GM18517 (cell line): ENCODE measurements around the gene PEAK3.
A peak's percentile ranks its signal among the peaks of the same experiment; 100 is the strongest.

Experiments
- ATAC-seq: cut with Tn5 transposase; IDR thresholded peaks from one replicate; pipeline ENCODE4 v1.9.1; 2021; ENCODE audit warnings: mild to moderate bottlenecking, moderate library complexity; ENCODE audit not compliant: unreplicated experiment

Gene PEAK3

GRCh38 chr19:2239771-2240770, 41.9 kb downstream of the PEAK3 start:
- ATAC-seq = no peak

- ATAC-seq = no peak
Measured at GRCh38 chr19:2239173-2239572, 42.8 kb downstream of the PEAK3 start.

GRCh38 chr19:2237869-2238153, 44.2 kb downstream of the PEAK3 start:
- no peak for ATAC-seq

- no peak for ATAC-seq
Measured at GRCh38 chr19:2237051-2237868, 44.7 kb downstream of the PEAK3 start.

- peak; percentile 74 for ATAC-seq
Measured at GRCh38 chr19:2236314-2237050, 45.5 kb downstream of the PEAK3 start, which contains the start of the genes PLEKHJ1 and SF3A2. Gene PLEKHJ1 (minus strand): TSS chr19:2236329. CDS start chr19:2236248, 81 bp downstream. Gene SF3A2 (plus strand): TSS chr19:2236824. CDS start chr19:2243419, 6,595 bp downstream.

- ATAC-seq = peak; percentile 34
Measured at GRCh38 chr19:2236064-2236313, 46.0 kb downstream of the PEAK3 start.

- peak; percentile 10 for ATAC-seq
Measured at GRCh38 chr19:2235381-2236063, 46.5 kb downstream of the PEAK3 start.

- ATAC-seq = no peak
Measured at GRCh38 chr19:2234996-2235380, 47.0 kb downstream of the PEAK3 start.

GRCh38 chr19:2233601-2234280, 48.2 kb downstream of the PEAK3 start:
- ATAC-seq = no peak

GRCh38 chr19:2232286-2233151, 49.5 kb downstream of the PEAK3 start:
- ATAC-seq = no peak

- ATAC-seq = no peak
Measured at GRCh38 chr19:2231621-2232221, 50.3 kb downstream of the PEAK3 start.

GRCh38 chr19:2230807-2231533, 51.0 kb downstream of the PEAK3 start:
- no peak for ATAC-seq

GRCh38 chr19:2230033-2230531, 51.9 kb downstream of the PEAK3 start:
- no peak for ATAC-seq

GRCh38 chr19:2229103-2230032, 52.6 kb downstream of the PEAK3 start:
- no peak for ATAC-seq

GRCh38 chr19:2228157-2229030, 53.6 kb downstream of the PEAK3 start:
- ATAC-seq = no peak
